Stimulated activated CD8-positive, alpha-beta memory T cell treated with anti-CD3 and anti-CD28 coated beads, Interleukin-12 subunit alpha, Interleukin-12 subunit beta, amount 100 ng/mL, for 1 hour (primary cell): ENCODE results near the gene FBXL7.

Experiments
- DNase-seq: peaks from one replicate; pipeline ENCODE4 v3.0.0-alpha.2; 2020; ENCODE audit warnings: low read depth

FBXL7 gene

GRCh38 chr5:15948190-15948589, 448.2 kb downstream of the FBXL7 start:
- no peak for DNase-seq

GRCh38 chr5:15951126-15951525, 451.1 kb downstream of the FBXL7 start:
- no peak for DNase-seq

- no peak for DNase-seq
Observed at GRCh38 chr5:15951550-15951949, 451.6 kb downstream of the FBXL7 start.

- no peak for DNase-seq
Observed at GRCh38 chr5:15956622-15957021, 456.6 kb downstream of the FBXL7 start.

- DNase-seq: no peak
Observed at GRCh38 chr5:15957124-15957523, 457.1 kb downstream of the FBXL7 start.

GRCh38 chr5:15959370-15960164, 459.6 kb downstream of the FBXL7 start:
- no peak for DNase-seq

GRCh38 chr5:15966066-15966640, 466.2 kb downstream of the FBXL7 start:
- no peak for DNase-seq

- no peak for DNase-seq
Observed at GRCh38 chr5:15966651-15967050, 466.7 kb downstream of the FBXL7 start.

- DNase-seq: no peak
Observed at GRCh38 chr5:15968993-15969392, 469.0 kb downstream of the FBXL7 start.

GRCh38 chr5:15977851-15978250, 477.9 kb downstream of the FBXL7 start:
- no peak for DNase-seq

GRCh38 chr5:15980835-15981234, 480.9 kb downstream of the FBXL7 start:
- DNase-seq: no peak

- DNase-seq: no peak
Observed at GRCh38 chr5:15983392-15983791, 483.4 kb downstream of the FBXL7 start.
